Testis (tissue), 2 donors: ENCODE measurements around the gene RERE.

ENCODE experiments used
- POLR2A ChIP-seq: fragments of 450-650 bp; IDR thresholded peaks from one replicate; pipeline ENCODE4 v1.6.1; 2017; ENCODE audit warnings: antibody characterized with exemption, mild to moderate bottlenecking, moderate library complexity
- TF ChIP-seq, protein P1 (sequence below), 3 experiments: fragments of 450-650 bp in 2 of 3; fragments of 200-600 bp in 1 of 3; sonication (generic) in 1 of 3; IDR thresholded peaks; one replicate each; pipeline ENCODE4 v1.5.1; 2016 to 2019; ENCODE audit warnings: antibody characterized with exemption in 3 of 3, mild to moderate bottlenecking in 2 of 3, moderate library complexity in 1 of 3

DNA sequence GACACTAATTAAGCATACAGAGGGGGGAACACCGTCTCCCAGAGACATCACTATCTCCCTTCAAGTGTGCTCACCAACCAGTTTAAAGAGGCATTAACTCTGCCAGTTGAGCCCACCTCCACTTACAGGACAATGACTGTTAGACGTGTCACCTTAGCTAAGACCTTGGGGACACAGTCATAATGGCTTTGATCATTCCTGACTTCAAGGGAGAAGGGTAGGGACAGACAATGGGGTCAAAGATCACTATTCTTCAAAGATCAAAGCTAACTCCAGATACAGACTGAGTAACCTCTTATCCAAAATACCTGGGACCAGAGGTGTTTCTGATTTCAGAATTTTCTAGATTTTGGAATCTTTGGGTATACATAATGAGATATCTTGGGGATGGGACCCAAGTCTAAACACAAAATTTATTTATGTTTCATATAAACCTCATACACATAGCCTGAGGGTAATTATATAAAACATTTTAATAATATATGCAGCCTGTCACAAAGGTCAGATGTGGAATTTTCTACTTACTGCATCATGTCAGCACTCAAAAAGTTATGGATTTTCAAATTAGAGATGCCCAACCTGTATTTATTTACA is 253.4 kb downstream of the RERE start:
- TF ChIP-seq, protein P1, sequence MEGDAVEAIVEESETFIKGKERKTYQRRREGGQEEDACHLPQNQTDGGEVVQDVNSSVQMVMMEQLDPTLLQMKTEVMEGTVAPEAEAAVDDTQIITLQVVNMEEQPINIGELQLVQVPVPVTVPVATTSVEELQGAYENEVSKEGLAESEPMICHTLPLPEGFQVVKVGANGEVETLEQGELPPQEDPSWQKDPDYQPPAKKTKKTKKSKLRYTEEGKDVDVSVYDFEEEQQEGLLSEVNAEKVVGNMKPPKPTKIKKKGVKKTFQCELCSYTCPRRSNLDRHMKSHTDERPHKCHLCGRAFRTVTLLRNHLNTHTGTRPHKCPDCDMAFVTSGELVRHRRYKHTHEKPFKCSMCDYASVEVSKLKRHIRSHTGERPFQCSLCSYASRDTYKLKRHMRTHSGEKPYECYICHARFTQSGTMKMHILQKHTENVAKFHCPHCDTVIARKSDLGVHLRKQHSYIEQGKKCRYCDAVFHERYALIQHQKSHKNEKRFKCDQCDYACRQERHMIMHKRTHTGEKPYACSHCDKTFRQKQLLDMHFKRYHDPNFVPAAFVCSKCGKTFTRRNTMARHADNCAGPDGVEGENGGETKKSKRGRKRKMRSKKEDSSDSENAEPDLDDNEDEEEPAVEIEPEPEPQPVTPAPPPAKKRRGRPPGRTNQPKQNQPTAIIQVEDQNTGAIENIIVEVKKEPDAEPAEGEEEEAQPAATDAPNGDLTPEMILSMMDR (IDR thresholded peaks at IDR 0.05) = no peak
- no peak for TF ChIP-seq POLR2A
